Measurements from ENCODE around the gene GPX2. TPM values are rescaled to one million over a fixed set of nuclear protein-coding genes. Genes with fewer than 3 reads are reported as not detected.

Gene GPX2
- total and polyA plus RNA-seq, 2 of the 8 experiments (the other 6 are each of a cell fraction or from before 2014, with no cell fraction given) = 0.30 to 0.89 TPM

- H4K8ac ChIP-seq (ENCODE audit: extremely low read depth, insufficient read depth, low read length) = no peak overlapping the region
- no peak overlapping the region for H2BK12ac ChIP-seq (ENCODE audit: low read depth, low read length)
- no peak overlapping the region for H4K91ac ChIP-seq (replicated peaks; ENCODE audit: insufficient read length, low read length)
- CTCF ChIA-PET (ENCODE audit: partially characterized antibody) = interaction anchor here (1.7 kb wide), 1 partner anchor 17 kb away, joined by 5 read pairs; no protein-coding TSS in a partner anchor
- no peaks in the 10 kb centered on the region for H3K9me3 ChIP-seq (ENCODE audit: insufficient read depth in 2 of 2, low read depth in 1 of 2, low read length in 1 of 2)
- H3K27me3 ChIP-seq (replicated peaks in 1 of 4; ENCODE audit: control insufficient read depth in 3 of 4, extremely low read depth in 1 of 4, insufficient read depth in 3 of 4, low read length in 3 of 4) = no peaks in the 10 kb centered on the region
- no peak overlapping the region for H3K4me2 ChIP-seq (ENCODE audit: insufficient read depth in 1 of 2, low read depth in 2 of 2, low read length in 2 of 2)
- H3K56ac ChIP-seq (replicated peaks; ENCODE audit: insufficient read length, low read depth, low read length) = no peak overlapping the region
- H3K36me3 ChIP-seq (ENCODE audit: control insufficient read depth in 2 of 4, insufficient read depth in 4 of 4, low read length in 3 of 4) = peaks cover 0 to 6% (median 2%) of the 10 kb centered on the region in 4 experiments; a peak in 4 of 8 replicates
- no peaks in the 10 kb centered on the region; the same call in none of the 2 replicates for H3K79me1 ChIP-seq (ENCODE audit: low read depth, low read length)
- H2BK120ac ChIP-seq (replicated peaks; ENCODE audit: low read depth, low read length) = no peak overlapping the region
- H3K27ac ChIP-seq (ENCODE audit: low read depth, low read length) = no peak overlapping the region
- peaks cover 0 to 4% (median 0%) of the 10 kb centered on the region in 4 experiments; a peak in 3 of 7 replicates for H3K4me1 ChIP-seq (replicated peaks in 1 of 4; ENCODE audit: control insufficient read depth in 3 of 4, insufficient read depth in 4 of 4, low read length in 3 of 4)
- no peak overlapping the region for H3K14ac ChIP-seq (ENCODE audit: insufficient read length)
- no peak overlapping the region for H3K4ac ChIP-seq (replicated peaks; ENCODE audit: insufficient read length, low read depth, low read length)
- peaks cover 5 to 28% of the 10 kb centered on the region in 2 experiments; a peak in 3 of 4 replicates for H3K79me2 ChIP-seq (ENCODE audit: control insufficient read depth in 1 of 2, insufficient read depth in 2 of 2, low read length in 2 of 2)
- no peak overlapping the region for H4K5ac ChIP-seq (ENCODE audit: insufficient read length, low read depth, low read length)
- no peak for FAIRE-seq
- H3K18ac ChIP-seq (ENCODE audit: extremely low read depth, low read length) = no peak overlapping the region
- H4K20me1 ChIP-seq (replicated peaks in 1 of 2; ENCODE audit: control insufficient read depth in 1 of 2, insufficient read depth in 2 of 2, low read length in 2 of 2) = no peaks in the 10 kb centered on the region
- no peak overlapping the region for H2BK5ac ChIP-seq (ENCODE audit: low read depth, low read length)
- H2BK15ac ChIP-seq (ENCODE audit: low read length) = no peak overlapping the region
- POLR2A ChIA-PET (ENCODE audit: partially characterized antibody) = interaction anchor here (2.3 kb wide), 1 partner anchor 17 kb away, joined by 4 read pairs; no protein-coding TSS in a partner anchor
- DNase-seq (ENCODE audit: low read depth in 1 of 2, low spot score in 2 of 2) = no peak
- no peak overlapping the region for H2AFZ ChIP-seq (ENCODE audit: low read length)
- no peak overlapping the region for H3K23ac ChIP-seq (ENCODE audit: insufficient read length)
- no peak overlapping the region for H2BK20ac ChIP-seq (ENCODE audit: low read length)
- H3K9ac ChIP-seq (replicated peaks in 1 of 4; ENCODE audit: extremely low read depth in 1 of 4, low read depth in 3 of 4, low read length in 3 of 4) = no peak overlapping the region
- H3K4me3 ChIP-seq (ENCODE audit: extremely low read depth in 1 of 4, insufficient read depth in 2 of 4, low read depth in 3 of 4, low read length in 4 of 4) = no peak overlapping the region
- H2AK5ac ChIP-seq (ENCODE audit: low read depth, low read length) = no peak overlapping the region
- H3K23me2 ChIP-seq (ENCODE audit: low read depth, low read length) = peaks cover 3% of the 10 kb centered on the region
- TF ChIP-seq, protein P1, sequence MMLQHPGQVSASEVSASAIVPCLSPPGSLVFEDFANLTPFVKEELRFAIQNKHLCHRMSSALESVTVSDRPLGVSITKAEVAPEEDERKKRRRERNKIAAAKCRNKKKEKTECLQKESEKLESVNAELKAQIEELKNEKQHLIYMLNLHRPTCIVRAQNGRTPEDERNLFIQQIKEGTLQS (IDR thresholded peaks at IDR 0.05; ENCODE audit: insufficient read depth, low read depth, low read length) = no peak
- TF ChIP-seq POU5F1 (IDR thresholded peaks at IDR 0.05; ENCODE audit: low read depth, low read length) (no peak), BACH1 (IDR thresholded peaks at IDR 0.05; ENCODE audit: low read length) (no peak), EP300 (IDR thresholded peaks at IDR 0.05; ENCODE audit: borderline replicate concordance in 1 of 2, low read depth in 2 of 2, low read length in 2 of 2) (no peak), KDM5A (IDR thresholded peaks at IDR 0.05; ENCODE audit: low read length) (no peak), EGR1 (IDR thresholded peaks at IDR 0.05; ENCODE audit: borderline replicate concordance, low read depth, low read length) (no peak), KDM4A (IDR thresholded peaks at IDR 0.05; ENCODE audit: low read depth, low read length, severe bottlenecking) (no peak), TEAD4 (IDR thresholded peaks at IDR 0.05; ENCODE audit: low read depth, low read length) (no peak), CEBPB (IDR thresholded peaks at IDR 0.05; ENCODE audit: low read depth, low read length) (no peak), SRF (IDR thresholded peaks at IDR 0.05; ENCODE audit: low read depth, low read length) (no peak), CTBP2 (IDR thresholded peaks at IDR 0.05; ENCODE audit: borderline replicate concordance, insufficient read depth, insufficient read length, low read length) (no peak), PHF8 (conservative IDR thresholded peaks at IDR 0.05; ENCODE audit: low read depth, low read length) (no peak), TBP (IDR thresholded peaks at IDR 0.05; ENCODE audit: low read depth, low read length) (no peak), TAF1 (IDR thresholded peaks at IDR 0.05; ENCODE audit: low read depth, low read length) (no peak)
- TF ChIP-seq, protein P2, sequence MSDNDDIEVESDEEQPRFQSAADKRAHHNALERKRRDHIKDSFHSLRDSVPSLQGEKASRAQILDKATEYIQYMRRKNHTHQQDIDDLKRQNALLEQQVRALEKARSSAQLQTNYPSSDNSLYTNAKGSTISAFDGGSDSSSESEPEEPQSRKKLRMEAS (IDR thresholded peaks at IDR 0.05) = no peak
Observed at GRCh38 chr14:64919215-64919614, 23.3 kb downstream of the GPX2 start.
